Panc1 (cell line): ENCODE data around the gene CSMD2. TPM values are rescaled to one million over a fixed set of nuclear protein-coding genes. Genes with fewer than 3 reads are reported as not detected.

Experiments
- ATAC-seq: fragments of 200-7000 bp; cut with Tn5 transposase; 2 replicates; pipeline ENCODE4 v1.9.1; 2020; ENCODE audit warnings: mild to moderate bottlenecking, moderate library complexity
- BruUV-seq: library from RNA; stranded (reverse); fragments of 400-500 nt; replicated peaks from 2 replicates; lab custom pipeline; 2021; lab: Mats Ljungman, UMichigan
- CTCF ChIA-PET: fragments of 300-600 bp; sonication (Branson Sonifier 250); formaldehyde crosslinking; loops from one replicate; lab custom pipeline; 2022; ENCODE audit warnings: antibody characterized with exemption; lab: Charles Lee
- POLR2A ChIA-PET: fragments of 300-600 bp; sonication (Branson Sonifier 250); formaldehyde crosslinking; loops from one replicate; lab custom pipeline; 2022; ENCODE audit warnings: antibody characterized with exemption; lab: Charles Lee
- DNase-seq: peaks from one replicate; pipeline ENCODE4 v3.0.0-alpha.2; 2010; ENCODE audit warnings: low read depth, low spot score
- H3K27ac ChIP-seq: 2 replicates; pipeline ENCODE4 v1.5.1; 2011; ENCODE audit warnings: mild to moderate bottlenecking, low read length, inconsistent platforms
- H3K27me3 ChIP-seq: fragments of 200-500 bp; sonication (Bioruptor generic); 2 replicates; pipeline ENCODE4 v1.6.0; 2014; ENCODE audit warnings: low read length, inconsistent platforms; ENCODE audit not compliant: control insufficient read depth, insufficient read depth
- H3K36me3 ChIP-seq: fragments of 200-500 bp; sonication (Bioruptor generic); 2 replicates; pipeline ENCODE4 v1.5.1; 2014; ENCODE audit warnings: inconsistent platforms, mild to moderate bottlenecking, low read length, moderate library complexity; ENCODE audit not compliant: control insufficient read depth, insufficient read depth
- H3K4me1 ChIP-seq: 2 replicates; pipeline ENCODE4 v1.5.1; 2011; ENCODE audit warnings: inconsistent platforms, mild to moderate bottlenecking, low read length, moderate library complexity; ENCODE audit not compliant: control insufficient read depth, insufficient read depth
- H3K4me3 ChIP-seq, 2 experiments: 2 replicates each; pipeline ENCODE4 v1.5.1; 2011 to 2012; ENCODE audit warnings: low read depth in 2 of 2, low read length in 2 of 2, mild to moderate bottlenecking in 2 of 2, inconsistent platforms in 1 of 2, moderate library complexity in 1 of 2
- H3K9me3 ChIP-seq: fragments of 200-500 bp; sonication (Bioruptor generic); 2 replicates; pipeline ENCODE4 v1.5.1; 2014; ENCODE audit warnings: low read depth, mild to moderate bottlenecking, inconsistent platforms, low read length, moderate library complexity; ENCODE audit not compliant: control insufficient read depth, insufficient read depth
- POLR2AphosphoS5 ChIP-seq: IDR thresholded peaks from 2 replicates; pipeline ENCODE4 v1.6.1; 2012; ENCODE audit warnings: mild to moderate bottlenecking, low read depth, low read length, moderate library complexity
- SIN3A ChIP-seq: IDR thresholded peaks from 2 replicates; pipeline ENCODE4 v1.6.1; 2012; ENCODE audit warnings: low read depth, mild to moderate bottlenecking, low read length, moderate library complexity, borderline replicate concordance; ENCODE audit not compliant: insufficient read depth
- TCF7L2 ChIP-seq: IDR thresholded peaks from 2 replicates; pipeline ENCODE4 v1.6.1; 2011; ENCODE audit warnings: mild to moderate bottlenecking, low read depth, low read length, inconsistent platforms
- in situ Hi-C: cut with HindIII; loops from 2 replicates; pipeline ENCODE4 v1.10.0; 2016; ENCODE audit warnings: low sequenced_read_pairs, low pct_unique_long_range_greater_than_20kb
- intact Hi-C: fragments of 100-400 bp; cut with micrococcal nuclease; formaldehyde crosslinking; loops from one replicate; pipeline ENCODE4 v1.10.0; 2022; ENCODE audit not compliant: unreplicated experiment
- total RNA-seq: library from RNA; stranded (reverse); gene quantifications from one replicate; pipeline ENCODE4 v1.2.1, GENCODE V29; 2021; ENCODE audit not compliant: unreplicated experiment
- TF ChIP-seq, protein P1 (sequence below), 2 experiments: IDR thresholded peaks; 2 replicates each; pipeline ENCODE4 v1.6.1; 2011 to 2012; ENCODE audit warnings: low read depth in 2 of 2, control low read depth in 1 of 2, low read length in 1 of 2, mild to moderate bottlenecking in 1 of 2, moderate library complexity in 1 of 2; ENCODE audit not compliant: insufficient read depth in 1 of 2
- TF ChIP-seq, protein P2 (sequence below): fragments of 450-650 bp; IDR thresholded peaks from 2 replicates; pipeline ENCODE4 v1.5.1; 2017; ENCODE audit warnings: mild to moderate bottlenecking

CSMD2 gene
- total RNA-seq, 1 experiment from 2014 or later: not detected

DNA sequence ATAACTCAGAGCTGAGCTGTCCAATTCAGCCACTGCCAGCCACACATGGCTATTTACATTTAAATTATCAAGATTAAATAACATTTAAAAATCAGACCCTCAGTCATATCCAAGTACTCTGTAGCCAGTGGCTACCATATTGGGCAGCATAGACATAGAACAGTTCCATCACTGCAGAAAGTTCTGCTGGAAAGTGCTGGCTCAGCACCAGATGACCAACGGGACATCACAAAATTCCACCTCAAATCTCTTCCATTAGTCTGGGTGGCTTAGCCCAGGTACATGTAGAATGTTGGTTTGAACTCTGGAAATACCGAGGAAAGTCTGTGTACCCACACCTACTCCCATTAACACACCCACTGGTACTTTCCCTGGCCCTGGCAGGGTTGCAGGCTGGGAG lies 563.3 kb downstream of the CSMD2 start:
- no TSS peak for BruUV-seq
- CTCF ChIA-PET: no interaction called here
- POLR2A ChIA-PET: no interaction called here

DNA sequence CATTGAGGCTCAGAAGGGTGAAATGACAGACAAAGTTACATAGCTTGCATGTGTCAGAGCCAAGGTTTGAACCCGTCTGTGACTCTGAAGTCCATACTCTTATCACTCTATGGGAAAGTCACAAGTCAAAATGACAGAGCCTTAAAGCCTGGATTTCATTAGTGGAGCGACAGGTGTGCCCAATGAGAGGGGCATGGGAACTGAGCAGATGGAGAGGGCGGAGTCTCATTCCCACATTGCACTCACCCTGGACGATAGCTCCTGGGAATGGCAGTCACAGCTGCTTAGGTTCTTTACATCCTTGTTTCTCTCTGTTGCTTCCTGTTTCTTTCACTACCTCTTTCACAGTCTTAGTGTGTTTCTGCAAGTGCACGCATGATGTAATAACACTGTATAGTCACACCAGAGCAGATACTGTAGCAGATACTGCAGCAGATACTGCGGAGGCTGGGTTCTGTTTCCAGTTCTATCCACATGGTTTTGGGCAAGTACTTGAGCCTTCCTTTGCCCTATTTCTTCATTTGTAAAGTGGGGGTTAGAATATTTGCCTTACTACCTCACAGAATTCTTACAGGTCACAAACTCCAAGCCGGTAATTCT lies 565.4 kb downstream of the CSMD2 start:
- in situ Hi-C loops: no loop called here
- H3K4me1 ChIP-seq: no peaks in the 10 kb centered on the region
- ChIA-PET POLR2A (no interaction called here), CTCF (no interaction called here)
- H3K27ac ChIP-seq: no peak overlapping the region
- no peak for TF ChIP-seq POLR2AphosphoS5
- TF ChIP-seq TCF7L2: no peak
- TF ChIP-seq, protein P1, sequence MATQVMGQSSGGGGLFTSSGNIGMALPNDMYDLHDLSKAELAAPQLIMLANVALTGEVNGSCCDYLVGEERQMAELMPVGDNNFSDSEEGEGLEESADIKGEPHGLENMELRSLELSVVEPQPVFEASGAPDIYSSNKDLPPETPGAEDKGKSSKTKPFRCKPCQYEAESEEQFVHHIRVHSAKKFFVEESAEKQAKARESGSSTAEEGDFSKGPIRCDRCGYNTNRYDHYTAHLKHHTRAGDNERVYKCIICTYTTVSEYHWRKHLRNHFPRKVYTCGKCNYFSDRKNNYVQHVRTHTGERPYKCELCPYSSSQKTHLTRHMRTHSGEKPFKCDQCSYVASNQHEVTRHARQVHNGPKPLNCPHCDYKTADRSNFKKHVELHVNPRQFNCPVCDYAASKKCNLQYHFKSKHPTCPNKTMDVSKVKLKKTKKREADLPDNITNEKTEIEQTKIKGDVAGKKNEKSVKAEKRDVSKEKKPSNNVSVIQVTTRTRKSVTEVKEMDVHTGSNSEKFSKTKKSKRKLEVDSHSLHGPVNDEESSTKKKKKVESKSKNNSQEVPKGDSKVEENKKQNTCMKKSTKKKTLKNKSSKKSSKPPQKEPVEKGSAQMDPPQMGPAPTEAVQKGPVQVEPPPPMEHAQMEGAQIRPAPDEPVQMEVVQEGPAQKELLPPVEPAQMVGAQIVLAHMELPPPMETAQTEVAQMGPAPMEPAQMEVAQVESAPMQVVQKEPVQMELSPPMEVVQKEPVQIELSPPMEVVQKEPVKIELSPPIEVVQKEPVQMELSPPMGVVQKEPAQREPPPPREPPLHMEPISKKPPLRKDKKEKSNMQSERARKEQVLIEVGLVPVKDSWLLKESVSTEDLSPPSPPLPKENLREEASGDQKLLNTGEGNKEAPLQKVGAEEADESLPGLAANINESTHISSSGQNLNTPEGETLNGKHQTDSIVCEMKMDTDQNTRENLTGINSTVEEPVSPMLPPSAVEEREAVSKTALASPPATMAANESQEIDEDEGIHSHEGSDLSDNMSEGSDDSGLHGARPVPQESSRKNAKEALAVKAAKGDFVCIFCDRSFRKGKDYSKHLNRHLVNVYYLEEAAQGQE (IDR thresholded peaks at IDR 0.05; ENCODE audit: insufficient read depth in 1 of 2, low read depth in 2 of 2, low read length in 1 of 2): no peak
- TF ChIP-seq, protein P2, sequence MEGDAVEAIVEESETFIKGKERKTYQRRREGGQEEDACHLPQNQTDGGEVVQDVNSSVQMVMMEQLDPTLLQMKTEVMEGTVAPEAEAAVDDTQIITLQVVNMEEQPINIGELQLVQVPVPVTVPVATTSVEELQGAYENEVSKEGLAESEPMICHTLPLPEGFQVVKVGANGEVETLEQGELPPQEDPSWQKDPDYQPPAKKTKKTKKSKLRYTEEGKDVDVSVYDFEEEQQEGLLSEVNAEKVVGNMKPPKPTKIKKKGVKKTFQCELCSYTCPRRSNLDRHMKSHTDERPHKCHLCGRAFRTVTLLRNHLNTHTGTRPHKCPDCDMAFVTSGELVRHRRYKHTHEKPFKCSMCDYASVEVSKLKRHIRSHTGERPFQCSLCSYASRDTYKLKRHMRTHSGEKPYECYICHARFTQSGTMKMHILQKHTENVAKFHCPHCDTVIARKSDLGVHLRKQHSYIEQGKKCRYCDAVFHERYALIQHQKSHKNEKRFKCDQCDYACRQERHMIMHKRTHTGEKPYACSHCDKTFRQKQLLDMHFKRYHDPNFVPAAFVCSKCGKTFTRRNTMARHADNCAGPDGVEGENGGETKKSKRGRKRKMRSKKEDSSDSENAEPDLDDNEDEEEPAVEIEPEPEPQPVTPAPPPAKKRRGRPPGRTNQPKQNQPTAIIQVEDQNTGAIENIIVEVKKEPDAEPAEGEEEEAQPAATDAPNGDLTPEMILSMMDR: no peak
- TF ChIP-seq SIN3A: no peak
- no peaks in the 10 kb centered on the region for H3K36me3 ChIP-seq
- no peak overlapping the region for H3K4me3 ChIP-seq
- DNase-seq (no peak), ATAC-seq (no peak)
- intact Hi-C loops: no loop called here
- BruUV-seq: no TSS peak
- H3K9me3 ChIP-seq: no peaks in the 10 kb centered on the region
- H3K27me3 ChIP-seq: peaks cover 16% of the 10 kb centered on the region

More for the DNA sequence above, 563.3 kb downstream of the CSMD2 start:
- in situ Hi-C loops: no loop called here
- intact Hi-C loops: no loop called here
- TF ChIP-seq TCF7L2 (no peak), SIN3A (no peak), POLR2AphosphoS5 (no peak)
- TF ChIP-seq, protein P2: no peak
- TF ChIP-seq, protein P1 (IDR thresholded peaks at IDR 0.05; ENCODE audit: insufficient read depth in 1 of 2, low read depth in 2 of 2, low read length in 1 of 2): no peak
- no peak overlapping the region for H3K27ac ChIP-seq
- peaks cover 11% of the 10 kb centered on the region for H3K27me3 ChIP-seq
- H3K4me3 ChIP-seq: no peak overlapping the region
- H3K4me1 ChIP-seq: no peaks in the 10 kb centered on the region
- DNase-seq (no peak), ATAC-seq (no peak)
- H3K9me3 ChIP-seq: no peaks in the 10 kb centered on the region
- no peaks in the 10 kb centered on the region for H3K36me3 ChIP-seq
